K562 (cell line): Measurements from ENCODE around the gene MRM2. TPM values are rescaled to one million over a fixed set of nuclear protein-coding genes. Genes with fewer than 3 reads are reported as not detected.
A peak's percentile ranks its signal among the peaks of the same experiment; 100 is the strongest.

Experiments
- ATAC-seq: fragments of 200-7000 bp; cut with Tn5 transposase; 3 replicates; pipeline ENCODE4 v1.9.1; 2020; ENCODE audit warnings: moderate library complexity
- BruUV-seq: library from RNA; stranded (reverse); fragments of 400-500 nt; replicated peaks from 2 replicates; lab custom pipeline; 2021; lab: Mats Ljungman, UMichigan
- CTCF ChIA-PET: fragments of 300-600 bp; formaldehyde crosslinking; extraction: SDS; loops from one replicate; lab custom pipeline; 2021; ENCODE audit warnings: low intra/inter-chr PET ratio; lab: Yijun Ruan, JAX
- POLR2A ChIA-PET: fragments of 300-600, 350-650 bp; sonication (Branson Sonifier 250); formaldehyde crosslinking; extraction: SDS; loops from one replicate; lab custom pipeline; 2021; ENCODE audit warnings: antibody characterized with exemption, inconsistent platforms; lab: Yijun Ruan, JAX
- DNase-seq, 4 experiments: peaks; one replicate each; pipeline versions ENCODE4 v3.0.0 to v3.0.0-alpha.2; 2011 to 2018; ENCODE audit warnings: low spot score in 3 of 4, mixed read lengths in 3 of 4; ENCODE audit errors: extremely low read depth in 1 of 4
- FAIRE-seq: peaks from 2 replicates; lab custom pipeline; 2011; peaks lifted over from hg19 to GRCh38; lab: Jason Lieb, UNC
- H2AFZ ChIP-seq: 2 replicates; pipeline ENCODE4 v1.6.0; 2011; ENCODE audit warnings: low read depth, low read length, control low read depth, inconsistent platforms
- H3K27ac ChIP-seq: fragments of 200-600 bp; 3 replicates; pipeline ENCODE4 v1.8.0; 2011; ENCODE audit warnings: low read depth, mild to moderate bottlenecking, control low read depth, inconsistent platforms, low read length, moderate library complexity, mixed read lengths; ENCODE audit errors: extremely low read depth
- H3K27me3 ChIP-seq, 2 experiments: fragments of 300-600 bp in 1 of 2; 2 replicates in 1 of 2; 3 replicates in 1 of 2; pipeline versions ENCODE4 v1.6.0 to v1.8.0; 2011; ENCODE audit warnings: inconsistent platforms in 2 of 2, low read length in 2 of 2, mild to moderate bottlenecking in 1 of 2, mixed read lengths in 1 of 2, moderate library complexity in 1 of 2; ENCODE audit not compliant: control insufficient read depth in 2 of 2, insufficient read depth in 2 of 2
- H3K36me3 ChIP-seq: fragments of 300-600 bp; 3 replicates; pipeline ENCODE4 v1.8.0; 2011; ENCODE audit warnings: mild to moderate bottlenecking, low read length, inconsistent platforms; ENCODE audit not compliant: control insufficient read depth, insufficient read depth
- H3K4me1 ChIP-seq, 2 experiments: fragments of 200-600 bp in 1 of 2; replicated peaks in 1 of 2; 2 replicates in 1 of 2; 3 replicates in 1 of 2; pipeline versions ENCODE4 v1.5.1 to v1.8.0; 2011; ENCODE audit warnings: inconsistent platforms in 2 of 2, low read length in 2 of 2, mild to moderate bottlenecking in 1 of 2, mixed read lengths in 1 of 2, moderate library complexity in 1 of 2; ENCODE audit not compliant: control insufficient read depth in 2 of 2, insufficient read depth in 2 of 2
- H3K4me2 ChIP-seq: 2 replicates; pipeline ENCODE4 v1.6.1; 2011; ENCODE audit warnings: low read length, control low read depth, inconsistent platforms, mixed read lengths; ENCODE audit not compliant: insufficient read depth
- H3K4me3 ChIP-seq: fragments of 200-600 bp; sonication (generic), shearing (Covaris generic); 2 replicates; pipeline ENCODE4 v1.5.1; 2016; ENCODE audit warnings: control low read depth, inconsistent platforms
- H3K79me2 ChIP-seq: fragments of 200-600 bp; 3 replicates; pipeline ENCODE4 v1.8.0; 2011; ENCODE audit warnings: low read length, inconsistent platforms; ENCODE audit not compliant: control insufficient read depth, insufficient read depth
- H3K9ac ChIP-seq, 2 experiments: 2 replicates each; pipeline versions ENCODE4 v1.6.0 to v1.6.1; 2011; ENCODE audit warnings: low read depth in 2 of 2, low read length in 2 of 2, control low read depth in 1 of 2, inconsistent platforms in 1 of 2, mild to moderate bottlenecking in 1 of 2, mixed read lengths in 1 of 2; ENCODE audit not compliant: insufficient read depth in 1 of 2
- H3K9me1 ChIP-seq: one replicate; pipeline ENCODE4 v1.6.0; 2011; ENCODE audit warnings: inconsistent platforms, mild to moderate bottlenecking, low read length, moderate library complexity; ENCODE audit not compliant: control insufficient read depth, insufficient read depth
- H3K9me3 ChIP-seq: replicated peaks from 2 replicates; pipeline ENCODE4 v1.5.1; 2011; ENCODE audit warnings: low read depth, low read length, inconsistent platforms; ENCODE audit not compliant: control insufficient read depth, insufficient read depth
- H4K20me1 ChIP-seq: replicated peaks from 2 replicates; pipeline ENCODE4 v1.6.1; 2011; ENCODE audit warnings: low read length, inconsistent platforms, mixed read lengths; ENCODE audit not compliant: control insufficient read depth, insufficient read depth
- BRCA1 ChIP-seq, 2 experiments: fragments of 450-650 bp in 1 of 2; sonication (generic) in 1 of 2; formaldehyde crosslinking in 1 of 2; IDR thresholded peaks; 2 replicates each; pipeline versions ENCODE4 v1.5.0 to v1.6.1; 2017 to 2020; ENCODE audit warnings: mild to moderate bottlenecking in 1 of 2, missing genetic modification reagents in 1 of 2
- CBFA2T2 ChIP-seq: fragments of 450-650 bp; conservative IDR thresholded peaks from 2 replicates; pipeline ENCODE4 v1.6.1; 2017; ENCODE audit warnings: mild to moderate bottlenecking
- DIDO1 ChIP-seq: fragments of 450-650 bp; IDR thresholded peaks from 2 replicates; pipeline ENCODE4 v1.6.1; 2016; ENCODE audit warnings: low read depth, missing biosample characterization, missing genetic modification characterization
- FOXJ2 ChIP-seq: fragments of 200-800 bp; sonication (Bioruptor generic); IDR thresholded peaks from 2 replicates; pipeline ENCODE4 v1.6.1; 2016; ENCODE audit warnings: missing genetic modification characterization, missing compliant biosample characterization
- JUNB ChIP-seq: fragments of 450-650 bp; formaldehyde crosslinking; conservative IDR thresholded peaks from 2 replicates; pipeline ENCODE4 v1.4.0; 2020; ENCODE audit warnings: mild to moderate bottlenecking
- PATZ1 ChIP-seq: fragments of 250-450 bp; sonication (Bioruptor Pico); IDR thresholded peaks from 2 replicates; pipeline ENCODE4 v1.5.0; 2020; ENCODE audit warnings: mild to moderate bottlenecking, borderline replicate concordance
- TEAD1 ChIP-seq, 2 experiments: fragments of 450-650 bp in 1 of 2; sonication (generic) in 1 of 2; formaldehyde crosslinking; IDR thresholded peaks; 2 replicates each; pipeline versions ENCODE4 v1.4.0 to v1.8.0; 2020 to 2022; ENCODE audit warnings: mild to moderate bottlenecking in 2 of 2, missing genetic modification reagents in 1 of 2
- TRIM28 ChIP-seq: fragments of 450-650 bp; IDR thresholded peaks from 2 replicates; pipeline ENCODE4 v1.6.1; 2017
- WGBS: fragments of 100-300 bp; shearing (Covaris generic); methylation state at CpG from one replicate; pipeline ENCODE4 v1.1.6; 2016; ENCODE audit warnings: low coverage, mixed read lengths; ENCODE audit not compliant: insufficient coverage; ENCODE audit errors: missing lambda C conversion rate; 5-methylcytosine and 5-hydroxymethylcytosine counted together
- in situ Hi-C: fragments of 300-500 bp; cut with MboI; formaldehyde crosslinking; loops from 4 replicates; pipeline ENCODE4 v1.15.0; 2018; ENCODE audit warnings: inconsistent platforms, mixed read lengths
- intact Hi-C: fragments of 100-400 bp; cut with micrococcal nuclease; formaldehyde crosslinking; loops from 2 replicates; pipeline ENCODE4 v1.14.2; 2022
- polyA plus RNA-seq, 8 experiments: library from polyadenylated mRNA; depleted of rRNA in 4 of 8; stranded (reverse) in 5 of 8; unstranded in 3 of 8; fragments of >200 nt; fragmentation: Nextera tagmentation in 2 of 8; fragmentation: Illumina TruSeq in 1 of 8; extraction: Ambion mirVana in 2 of 8; extraction: Trizol in 1 of 8; gene quantifications; 2 replicates each; pipeline versions ENCODE4 v1.2.1 to v1.2.3, GENCODE V29; 2011 to 2014; ENCODE audit warnings: inconsistent platforms in 1 of 8, missing spikeins in 1 of 8
- total RNA-seq, 7 experiments: library from RNA; depleted of rRNA in 6 of 7; stranded (reverse); fragments of >200 nt in 6 of 7; fragmentation: Illumina TruSeq in 2 of 7; extraction: Trizol in 2 of 7; gene quantifications; 2 replicates each; pipeline versions ENCODE4 v1.2.1 to v1.2.3, GENCODE V29; 2011 to 2021; ENCODE audit warnings: low replicate concordance in 1 of 7

MRM2 gene
- total and polyA plus RNA-seq, 9 of the 15 experiments (the other 6 are each of a cell fraction or from before 2014, with no cell fraction given), result 32.4 to 116 (median 50.5) TPM

DNA sequence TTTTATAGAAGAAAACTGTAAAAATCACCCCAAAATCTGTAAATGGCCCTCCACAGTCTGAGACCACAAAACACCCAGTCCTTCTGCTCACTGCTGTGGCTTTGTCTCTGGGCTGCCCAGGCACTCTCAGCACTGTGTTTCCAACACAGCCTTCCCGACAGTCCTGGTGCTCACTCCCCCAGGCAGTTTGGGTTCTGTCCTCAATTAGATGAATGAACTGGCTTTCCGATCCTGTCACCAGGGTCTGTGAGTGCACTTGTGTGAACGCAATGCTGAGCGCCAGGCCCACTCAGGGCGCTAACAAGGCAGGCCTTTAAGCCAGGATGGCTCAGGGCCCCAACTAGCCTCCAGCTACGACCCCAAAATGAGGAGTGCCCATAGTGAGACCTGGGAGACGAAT lies 12.5 kb downstream of the MRM2 start:
- 97% methylated on average over 7 of the region's 7 CpGs for WGBS
- Histone ChIP-seq H3K36me3 (peaks cover 63% of the 10 kb centered on the region; the same call in 2 of the 3 replicates), H3K27me3 (no peaks in the 10 kb centered on the region), H3K4me3 (no peak overlapping the region), H3K9ac (peak overlapping the region in 1 of 2 experiments; percentile 59; a peak in 2 of 4 replicates), H3K9me1 (no peaks in the 10 kb centered on the region), H3K4me2 (no peak overlapping the region), H3K79me2 (peaks cover 48% of the 10 kb centered on the region), H2AFZ (no peak overlapping the region), H3K27ac (no peak overlapping the region), H4K20me1 (peaks cover 2% of the 10 kb centered on the region; the same call in 1 of the 2 replicates), H3K4me1 (peaks cover 3 to 17% of the 10 kb centered on the region in 2 experiments; a peak in 3 of 5 replicates), H3K9me3 (no peaks in the 10 kb centered on the region)
- BruUV-seq, result no TSS peak
- ATAC-seq (no peak), FAIRE-seq (no peak), DNase-seq (no peak)
- no peak for TF ChIP-seq CBFA2T2
- TF ChIP-seq JUNB, result no peak
- no peak for TF ChIP-seq PATZ1 (CRISPR knock-in tag)
- TF ChIP-seq TRIM28, result no peak
- TF ChIP-seq DIDO1 (tag), result no peak
- no peak for TF ChIP-seq TEAD1 (CRISPR knock-in tag; IDR thresholded peaks at IDR 0.05)
- TF ChIP-seq BRCA1 (IDR thresholded peaks at IDR 0.05), result no peak
- TF ChIP-seq BRCA1 (CRISPR knock-in tag; IDR thresholded peaks at IDR 0.05), result 0 out of 2 replicates have a peak, but pooled peaks have one; percentile 37
- no peak for TF ChIP-seq FOXJ2 (tag)
- intact Hi-C loops, result no loop called here
- in situ Hi-C loops, result no loop called here
- CTCF ChIA-PET, result no interaction called here
- POLR2A ChIA-PET, result interaction anchor here (0.6 kb wide), 1 partner anchor 118 kb away, joined by 3 read pairs; no protein-coding TSS in a partner anchor
